Endodermal cell (in vitro differentiated cells): ENCODE measurements around the gene BLOC1S2. TPM values are rescaled to one million over a fixed set of nuclear protein-coding genes. Genes with fewer than 3 reads are reported as not detected.

Source experiments
- DNase-seq: peaks from one replicate; pipeline ENCODE4 v3.0.0-alpha.2; 2017
- H3K27ac ChIP-seq: 2 replicates; pipeline ENCODE4 v1.5.1; 2013; ENCODE audit warnings: mild to moderate bottlenecking, low read depth, low read length, moderate library complexity
- H3K27me3 ChIP-seq: 2 replicates; pipeline ENCODE4 v1.6.1; 2013; ENCODE audit warnings: mild to moderate bottlenecking, low read length, moderate library complexity; ENCODE audit not compliant: insufficient read depth, control insufficient read depth, poor library complexity, severe bottlenecking
- H3K36me3 ChIP-seq: 2 replicates; pipeline ENCODE4 v1.7.0; 2013; ENCODE audit warnings: mild to moderate bottlenecking, low read length, moderate library complexity; ENCODE audit not compliant: control insufficient read depth, insufficient read depth
- H3K4me1 ChIP-seq: one replicate; pipeline ENCODE4 v1.7.0; 2013; ENCODE audit warnings: low read length; ENCODE audit not compliant: control insufficient read depth, insufficient read depth
- H3K4me3 ChIP-seq: 2 replicates; pipeline ENCODE4 v1.5.1; 2013; ENCODE audit warnings: mild to moderate bottlenecking, low read length, moderate library complexity
- H3K9ac ChIP-seq: 2 replicates; pipeline ENCODE4 v1.6.1; 2013; ENCODE audit warnings: mild to moderate bottlenecking, low read length, moderate library complexity; ENCODE audit not compliant: poor library complexity, severe bottlenecking; ENCODE audit errors: extremely low read depth
- H3K9me3 ChIP-seq: 2 replicates; pipeline ENCODE4 v1.6.1; 2013; ENCODE audit warnings: mild to moderate bottlenecking, low read length, moderate library complexity; ENCODE audit not compliant: control insufficient read depth
- H3K27ac Mint-ChIP-seq: 2 replicates; pipeline ENCODE4 v1.8.0; 2020; ENCODE audit warnings: mixed read lengths
- H3K27me3 Mint-ChIP-seq: 2 replicates; pipeline ENCODE4 v1.8.0; 2021; ENCODE audit warnings: mild to moderate bottlenecking, mixed read lengths; ENCODE audit not compliant: insufficient read depth
- H3K36me3 Mint-ChIP-seq: 2 replicates; pipeline ENCODE4 v1.8.0; 2020; ENCODE audit warnings: low read depth, mixed read lengths
- H3K4me1 Mint-ChIP-seq: 2 replicates; pipeline ENCODE4 v1.8.0; 2020; ENCODE audit warnings: mixed read lengths
- H3K4me3 Mint-ChIP-seq: 2 replicates; pipeline ENCODE4 v1.8.0; 2020; ENCODE audit warnings: mild to moderate bottlenecking, moderate library complexity, mixed read lengths
- H3K9me3 Mint-ChIP-seq: 2 replicates; pipeline ENCODE4 v1.8.0; 2020; ENCODE audit warnings: mild to moderate bottlenecking, mixed read lengths
- WGBS, 2 experiments: methylation state at CpG; one replicate each; pipeline versions ENCODE4 v1.1.5 to v1.1.7; 2013; ENCODE audit warnings: missing lambda C conversion rate in 2 of 2, mixed read lengths in 1 of 2; ENCODE audit not compliant: insufficient coverage in 1 of 2, insufficient read length in 1 of 2; 5-methylcytosine and 5-hydroxymethylcytosine counted together
- total RNA-seq, 2 donors: library from RNA; stranded (reverse); fragmentation: NEBNext Ultra II Directional in 1 of 2; extraction: Animal tissue kit (Norgen Biotek cat#: 25700) in 1 of 2; gene quantifications; 2 replicates in 1 of 2; 3 replicates in 1 of 2; pipeline ENCODE4 v1.2.1, GENCODE V29; 2021
- TF ChIP-seq, protein P1 (sequence below): fragments of 200-600 bp; sonication (generic); conservative IDR thresholded peaks from 2 replicates; pipeline ENCODE4 v1.5.0; 2021; ENCODE audit warnings: antibody characterized with exemption, mild to moderate bottlenecking

The BLOC1S2 gene
- total RNA-seq, 2 donors from 2014 or later: 25.5 to 26.0 TPM

DNA sequence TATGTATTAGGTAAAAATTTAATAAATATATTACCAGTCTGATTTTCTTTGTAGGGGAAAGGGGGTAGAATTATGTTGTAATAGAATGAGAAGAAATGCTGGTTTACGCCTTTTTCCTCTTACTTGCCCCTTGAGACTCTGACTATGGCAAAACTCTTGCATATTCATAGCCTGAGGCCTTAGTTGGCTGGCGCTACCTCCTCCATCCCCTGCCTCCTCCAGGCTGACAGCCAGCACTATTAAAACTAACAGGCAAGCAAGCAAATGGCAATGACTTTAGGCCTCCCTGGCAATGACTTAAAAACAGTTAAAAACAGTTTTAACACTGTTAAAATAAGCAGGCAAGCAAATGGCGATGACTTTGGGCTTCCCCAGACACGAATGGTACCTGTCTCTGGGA is 29.1 kb upstream of the BLOC1S2 start:
- TF ChIP-seq, protein P1, sequence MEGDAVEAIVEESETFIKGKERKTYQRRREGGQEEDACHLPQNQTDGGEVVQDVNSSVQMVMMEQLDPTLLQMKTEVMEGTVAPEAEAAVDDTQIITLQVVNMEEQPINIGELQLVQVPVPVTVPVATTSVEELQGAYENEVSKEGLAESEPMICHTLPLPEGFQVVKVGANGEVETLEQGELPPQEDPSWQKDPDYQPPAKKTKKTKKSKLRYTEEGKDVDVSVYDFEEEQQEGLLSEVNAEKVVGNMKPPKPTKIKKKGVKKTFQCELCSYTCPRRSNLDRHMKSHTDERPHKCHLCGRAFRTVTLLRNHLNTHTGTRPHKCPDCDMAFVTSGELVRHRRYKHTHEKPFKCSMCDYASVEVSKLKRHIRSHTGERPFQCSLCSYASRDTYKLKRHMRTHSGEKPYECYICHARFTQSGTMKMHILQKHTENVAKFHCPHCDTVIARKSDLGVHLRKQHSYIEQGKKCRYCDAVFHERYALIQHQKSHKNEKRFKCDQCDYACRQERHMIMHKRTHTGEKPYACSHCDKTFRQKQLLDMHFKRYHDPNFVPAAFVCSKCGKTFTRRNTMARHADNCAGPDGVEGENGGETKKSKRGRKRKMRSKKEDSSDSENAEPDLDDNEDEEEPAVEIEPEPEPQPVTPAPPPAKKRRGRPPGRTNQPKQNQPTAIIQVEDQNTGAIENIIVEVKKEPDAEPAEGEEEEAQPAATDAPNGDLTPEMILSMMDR: no peak
- H3K27ac Mint-ChIP-seq: no peak overlapping the region
- Histone ChIP-seq H3K27me3 (peaks cover 64% of the 10 kb centered on the region), H3K9me3 (no peaks in the 10 kb centered on the region), H3K4me1 (no peaks in the 10 kb centered on the region), H3K4me3 (no peak overlapping the region), H3K36me3 (no peaks in the 10 kb centered on the region), H3K9ac (no peak overlapping the region), H3K27ac (no peak overlapping the region)
- no peaks in the 10 kb centered on the region for H3K36me3 Mint-ChIP-seq
- H3K9me3 Mint-ChIP-seq: no peaks in the 10 kb centered on the region
- 86 to 89% methylated on average over 3 to 4 of the region's 4 CpGs for WGBS, 2 experiments
- H3K4me3 Mint-ChIP-seq: no peak overlapping the region
- DNase-seq: no peak
- H3K4me1 Mint-ChIP-seq: no peaks in the 10 kb centered on the region
- peaks cover 28% of the 10 kb centered on the region for H3K27me3 Mint-ChIP-seq

DNA sequence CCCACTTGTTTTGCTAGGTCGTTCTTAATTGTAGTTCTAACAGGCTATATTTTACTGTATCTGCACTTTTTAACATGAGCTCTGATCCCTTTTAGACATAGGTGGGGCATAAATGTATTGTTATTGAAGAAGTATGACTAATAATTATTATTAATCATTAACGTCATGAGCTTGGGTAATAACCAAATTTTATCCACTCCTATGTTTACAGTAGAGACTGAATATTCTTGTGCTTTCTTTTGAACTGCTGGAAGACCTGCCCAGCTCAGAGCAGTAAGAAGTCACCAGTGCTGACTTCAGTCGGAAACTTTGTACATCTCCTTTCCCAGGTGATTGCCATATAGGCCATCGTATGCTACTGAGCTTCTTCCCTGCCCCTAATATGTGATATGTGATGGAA is 24.8 kb upstream of the BLOC1S2 start:
- Mint-ChIP-seq H3K27me3 (peaks cover 31% of the 10 kb centered on the region), H3K4me3 (no peak overlapping the region), H3K4me1 (no peaks in the 10 kb centered on the region), H3K27ac (no peak overlapping the region), H3K9me3 (no peaks in the 10 kb centered on the region), H3K36me3 (no peaks in the 10 kb centered on the region)
- TF ChIP-seq, protein P1: no peak
- H3K27ac ChIP-seq: no peak overlapping the region
- H3K4me1 ChIP-seq: no peaks in the 10 kb centered on the region
- no peaks in the 10 kb centered on the region for H3K9me3 ChIP-seq
- H3K4me3 ChIP-seq: no peak overlapping the region
- WGBS, 2 experiments: 91% methylated on average over 4 of the region's 4 CpGs; no CpG with 5 or more reads in 1 of the 2 experiments
- H3K27me3 ChIP-seq: peaks cover 54% of the 10 kb centered on the region
- DNase-seq: no peak
- no peaks in the 10 kb centered on the region for H3K36me3 ChIP-seq
- no peak overlapping the region for H3K9ac ChIP-seq

GRCh38 chr10:100307684-100308083 is 21.2 kb upstream of the BLOC1S2 start:
- H3K4me1 Mint-ChIP-seq: no peaks in the 10 kb centered on the region
- 89 to 100% methylated on average over 1 to 3 of the region's 3 CpGs for WGBS, 2 experiments
- H3K27ac Mint-ChIP-seq: no peak overlapping the region
- Histone ChIP-seq H3K9ac (no peak overlapping the region), H3K27me3 (peaks cover 47% of the 10 kb centered on the region), H3K4me1 (no peaks in the 10 kb centered on the region), H3K27ac (no peak overlapping the region), H3K36me3 (no peaks in the 10 kb centered on the region), H3K4me3 (no peak overlapping the region), H3K9me3 (no peaks in the 10 kb centered on the region)
- H3K27me3 Mint-ChIP-seq: peaks cover 29% of the 10 kb centered on the region
- H3K9me3 Mint-ChIP-seq: no peaks in the 10 kb centered on the region
- TF ChIP-seq, protein P1: no peak
- no peak overlapping the region for H3K4me3 Mint-ChIP-seq
- no peak for DNase-seq
- H3K36me3 Mint-ChIP-seq: no peaks in the 10 kb centered on the region
